Endodermal cell (in vitro differentiated cells): ENCODE results near the gene EBNA1BP2. TPM values are rescaled to one million over a fixed set of nuclear protein-coding genes. Genes with fewer than 3 reads are reported as not detected.
A peak's percentile ranks its signal among the peaks of the same experiment; 100 is the strongest.

Experiments
- DNase-seq: peaks from one replicate; pipeline ENCODE4 v3.0.0-alpha.2; 2017
- H3K27ac ChIP-seq: 2 replicates; pipeline ENCODE4 v1.5.1; 2013; ENCODE audit warnings: mild to moderate bottlenecking, low read depth, low read length, moderate library complexity
- H3K27me3 ChIP-seq: 2 replicates; pipeline ENCODE4 v1.6.1; 2013; ENCODE audit warnings: mild to moderate bottlenecking, low read length, moderate library complexity; ENCODE audit not compliant: insufficient read depth, control insufficient read depth, poor library complexity, severe bottlenecking
- H3K36me3 ChIP-seq: 2 replicates; pipeline ENCODE4 v1.7.0; 2013; ENCODE audit warnings: mild to moderate bottlenecking, low read length, moderate library complexity; ENCODE audit not compliant: control insufficient read depth, insufficient read depth
- H3K4me1 ChIP-seq: one replicate; pipeline ENCODE4 v1.7.0; 2013; ENCODE audit warnings: low read length; ENCODE audit not compliant: control insufficient read depth, insufficient read depth
- H3K4me3 ChIP-seq: 2 replicates; pipeline ENCODE4 v1.5.1; 2013; ENCODE audit warnings: mild to moderate bottlenecking, low read length, moderate library complexity
- H3K9ac ChIP-seq: 2 replicates; pipeline ENCODE4 v1.6.1; 2013; ENCODE audit warnings: mild to moderate bottlenecking, low read length, moderate library complexity; ENCODE audit not compliant: poor library complexity, severe bottlenecking; ENCODE audit errors: extremely low read depth
- H3K9me3 ChIP-seq: 2 replicates; pipeline ENCODE4 v1.6.1; 2013; ENCODE audit warnings: mild to moderate bottlenecking, low read length, moderate library complexity; ENCODE audit not compliant: control insufficient read depth
- H3K27ac Mint-ChIP-seq: 2 replicates; pipeline ENCODE4 v1.8.0; 2020; ENCODE audit warnings: mixed read lengths
- H3K27me3 Mint-ChIP-seq: 2 replicates; pipeline ENCODE4 v1.8.0; 2021; ENCODE audit warnings: mild to moderate bottlenecking, mixed read lengths; ENCODE audit not compliant: insufficient read depth
- H3K36me3 Mint-ChIP-seq: 2 replicates; pipeline ENCODE4 v1.8.0; 2020; ENCODE audit warnings: low read depth, mixed read lengths
- H3K4me1 Mint-ChIP-seq: 2 replicates; pipeline ENCODE4 v1.8.0; 2020; ENCODE audit warnings: mixed read lengths
- H3K4me3 Mint-ChIP-seq: 2 replicates; pipeline ENCODE4 v1.8.0; 2020; ENCODE audit warnings: mild to moderate bottlenecking, moderate library complexity, mixed read lengths
- H3K9me3 Mint-ChIP-seq: 2 replicates; pipeline ENCODE4 v1.8.0; 2020; ENCODE audit warnings: mild to moderate bottlenecking, mixed read lengths
- WGBS, 2 experiments: methylation state at CpG; one replicate each; pipeline versions ENCODE4 v1.1.5 to v1.1.7; 2013; ENCODE audit warnings: missing lambda C conversion rate in 2 of 2, mixed read lengths in 1 of 2; ENCODE audit not compliant: insufficient coverage in 1 of 2, insufficient read length in 1 of 2; 5-methylcytosine and 5-hydroxymethylcytosine counted together
- total RNA-seq, 2 donors: library from RNA; stranded (reverse); fragmentation: NEBNext Ultra II Directional in 1 of 2; extraction: Animal tissue kit (Norgen Biotek cat#: 25700) in 1 of 2; gene quantifications; 2 replicates in 1 of 2; 3 replicates in 1 of 2; pipeline ENCODE4 v1.2.1, GENCODE V29; 2021
- TF ChIP-seq, protein P1 (sequence below): fragments of 200-600 bp; sonication (generic); conservative IDR thresholded peaks from 2 replicates; pipeline ENCODE4 v1.5.0; 2021; ENCODE audit warnings: antibody characterized with exemption, mild to moderate bottlenecking

EBNA1BP2 gene
- total RNA-seq, 2 donors from 2014 or later, result 50.2 to 51.7 TPM

DNA sequence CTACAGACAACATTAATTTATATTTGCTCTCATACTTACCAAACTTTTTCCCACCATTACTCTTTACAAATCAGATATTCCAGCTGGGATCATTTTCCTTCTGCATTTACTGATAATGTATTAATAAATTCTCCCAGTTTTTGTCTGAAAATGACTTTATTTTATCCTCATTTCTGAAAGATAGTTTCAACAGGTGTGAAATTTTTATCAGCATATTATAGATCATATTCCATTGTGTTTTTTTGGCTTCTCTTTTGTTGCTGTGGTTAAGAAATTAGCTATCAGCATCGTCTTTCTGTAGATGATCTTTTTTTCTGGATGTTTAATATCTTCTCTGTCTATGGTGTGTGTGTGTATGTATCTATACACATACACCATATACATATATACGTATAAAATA is 2.8 kb upstream of the EBNA1BP2 start:
- Histone ChIP-seq H3K27me3 (peaks cover 12% of the 10 kb centered on the region), H3K4me1 (no peaks in the 10 kb centered on the region), H3K27ac (no peak overlapping the region), H3K9me3 (no peaks in the 10 kb centered on the region), H3K4me3 (no peak overlapping the region), H3K9ac (no peak overlapping the region), H3K36me3 (peaks cover 9% of the 10 kb centered on the region)
- H3K27ac Mint-ChIP-seq, result no peak overlapping the region
- H3K27me3 Mint-ChIP-seq, result peaks cover 20% of the 10 kb centered on the region
- H3K36me3 Mint-ChIP-seq, result peaks cover 9% of the 10 kb centered on the region
- H3K9me3 Mint-ChIP-seq, result peaks cover 7% of the 10 kb centered on the region
- no peak for DNase-seq
- H3K4me3 Mint-ChIP-seq, result no peak overlapping the region
- TF ChIP-seq, protein P1, sequence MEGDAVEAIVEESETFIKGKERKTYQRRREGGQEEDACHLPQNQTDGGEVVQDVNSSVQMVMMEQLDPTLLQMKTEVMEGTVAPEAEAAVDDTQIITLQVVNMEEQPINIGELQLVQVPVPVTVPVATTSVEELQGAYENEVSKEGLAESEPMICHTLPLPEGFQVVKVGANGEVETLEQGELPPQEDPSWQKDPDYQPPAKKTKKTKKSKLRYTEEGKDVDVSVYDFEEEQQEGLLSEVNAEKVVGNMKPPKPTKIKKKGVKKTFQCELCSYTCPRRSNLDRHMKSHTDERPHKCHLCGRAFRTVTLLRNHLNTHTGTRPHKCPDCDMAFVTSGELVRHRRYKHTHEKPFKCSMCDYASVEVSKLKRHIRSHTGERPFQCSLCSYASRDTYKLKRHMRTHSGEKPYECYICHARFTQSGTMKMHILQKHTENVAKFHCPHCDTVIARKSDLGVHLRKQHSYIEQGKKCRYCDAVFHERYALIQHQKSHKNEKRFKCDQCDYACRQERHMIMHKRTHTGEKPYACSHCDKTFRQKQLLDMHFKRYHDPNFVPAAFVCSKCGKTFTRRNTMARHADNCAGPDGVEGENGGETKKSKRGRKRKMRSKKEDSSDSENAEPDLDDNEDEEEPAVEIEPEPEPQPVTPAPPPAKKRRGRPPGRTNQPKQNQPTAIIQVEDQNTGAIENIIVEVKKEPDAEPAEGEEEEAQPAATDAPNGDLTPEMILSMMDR, result no peak
- WGBS, 2 experiments, result no CpG with 5 or more reads among the region's 2 CpGs
- H3K4me1 Mint-ChIP-seq, result peaks cover 9% of the 10 kb centered on the region

DNA sequence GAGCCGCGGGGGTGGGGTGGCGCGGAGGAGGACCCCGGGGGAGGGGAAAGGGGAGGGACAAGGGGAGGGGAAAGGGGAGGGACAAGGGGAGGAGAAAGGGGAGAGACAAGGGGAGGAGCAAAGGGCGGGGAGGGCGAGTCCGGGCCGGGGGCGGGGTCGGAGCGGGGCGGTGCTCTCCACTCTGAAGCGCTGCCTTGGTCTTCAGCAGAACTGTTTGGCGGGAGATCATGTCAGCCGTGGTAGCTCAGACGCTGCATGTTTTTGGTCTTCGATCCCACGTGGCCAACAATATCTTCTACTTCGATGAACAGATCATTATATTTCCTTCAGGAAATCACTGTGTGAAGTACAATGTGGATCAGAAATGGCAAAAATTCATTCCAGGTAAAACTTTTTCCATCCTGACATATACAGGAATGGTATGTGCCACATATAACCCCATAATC is 460 bp upstream of the EBNA1BP2 start:
- Histone ChIP-seq H3K36me3 (peaks cover 32% of the 10 kb centered on the region), H3K9ac (peak overlapping the region; percentile 65), H3K27ac (peak overlapping the region; percentile 59), H3K9me3 (no peaks in the 10 kb centered on the region), H3K27me3 (peaks cover 12% of the 10 kb centered on the region), H3K4me1 (no peaks in the 10 kb centered on the region), H3K4me3 (peak overlapping the region; percentile 93)
- Mint-ChIP-seq H3K36me3 (peaks cover 32% of the 10 kb centered on the region), H3K9me3 (peaks cover 11% of the 10 kb centered on the region), H3K4me3 (peak overlapping the region; percentile 95), H3K4me1 (peaks cover 7% of the 10 kb centered on the region), H3K27ac (peak overlapping the region; percentile 93), H3K27me3 (peaks cover 17% of the 10 kb centered on the region)
- TF ChIP-seq, protein P1, result no peak
- 0 to 1% methylated on average over 6 to 20 of the region's 20 CpGs for WGBS, 2 experiments
- peak; percentile 95 for DNase-seq

DNA sequence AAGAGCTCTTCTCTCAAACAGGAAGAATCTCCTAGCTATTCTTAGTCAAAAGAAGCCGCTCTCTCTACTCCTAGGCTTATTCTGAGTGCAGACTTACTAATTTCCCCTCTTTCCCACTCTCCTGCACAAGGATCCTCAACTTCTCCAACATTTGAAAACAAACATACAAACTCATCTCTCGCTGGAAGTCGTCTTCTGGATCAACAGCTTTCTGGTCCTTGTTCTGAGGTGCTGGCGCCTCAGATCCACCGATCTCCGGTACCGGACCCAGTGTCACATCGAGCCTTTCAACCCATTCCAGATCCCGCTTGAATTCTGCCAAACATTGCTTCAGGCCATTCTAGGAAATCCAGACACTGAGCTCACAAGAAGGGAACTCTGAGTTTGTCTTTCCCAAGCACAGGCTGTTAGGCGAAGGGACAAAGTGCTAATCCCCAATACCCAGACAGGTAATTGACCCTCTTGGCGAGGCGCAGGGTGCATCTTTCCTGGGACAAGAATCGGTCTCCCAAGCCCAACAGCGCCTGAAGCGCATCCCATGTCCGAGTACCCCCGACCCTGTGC is 696 bp downstream of the EBNA1BP2 start:
- no peaks in the 10 kb centered on the region for H3K4me1 ChIP-seq
- DNase-seq, result peak; percentile 55
- Mint-ChIP-seq H3K27me3 (peaks cover 14% of the 10 kb centered on the region), H3K27ac (peak overlapping the region; percentile 93), H3K9me3 (peaks cover 11% of the 10 kb centered on the region), H3K4me1 (peaks cover 7% of the 10 kb centered on the region), H3K4me3 (peak overlapping the region; percentile 95), H3K36me3 (peaks cover 41% of the 10 kb centered on the region)
- no peaks in the 10 kb centered on the region for H3K9me3 ChIP-seq
- no peak overlapping the region for H3K27ac ChIP-seq
- peaks cover 12% of the 10 kb centered on the region for H3K27me3 ChIP-seq
- TF ChIP-seq, protein P1, result no peak
- H3K4me3 ChIP-seq, result peak overlapping the region; percentile 93
- WGBS, 2 experiments, result 15 to 25% methylated on average over 9 to 17 of the region's 17 CpGs
- peak overlapping the region; percentile 65 for H3K9ac ChIP-seq
- H3K36me3 ChIP-seq, result peaks cover 43% of the 10 kb centered on the region
